IMR-90 (cell line): ENCODE results near the gene TNRC18.

Experiments
- FOS ChIP-seq: fragments of 150-350 bp; IDR thresholded peaks from 2 replicates; pipeline ENCODE4 v1.6.1; 2016; ENCODE audit warnings: low read depth, low read length
- TF ChIP-seq, protein P1 (sequence below): conservative IDR thresholded peaks from 2 replicates; pipeline ENCODE4 v1.5.1; 2012; ENCODE audit warnings: mild to moderate bottlenecking, low read depth, low read length, improper control_type of control experiment

GRCh38 chr7:5315761-5316160 lies 107.9 kb downstream of the TNRC18 start:
- TF ChIP-seq, protein P1, sequence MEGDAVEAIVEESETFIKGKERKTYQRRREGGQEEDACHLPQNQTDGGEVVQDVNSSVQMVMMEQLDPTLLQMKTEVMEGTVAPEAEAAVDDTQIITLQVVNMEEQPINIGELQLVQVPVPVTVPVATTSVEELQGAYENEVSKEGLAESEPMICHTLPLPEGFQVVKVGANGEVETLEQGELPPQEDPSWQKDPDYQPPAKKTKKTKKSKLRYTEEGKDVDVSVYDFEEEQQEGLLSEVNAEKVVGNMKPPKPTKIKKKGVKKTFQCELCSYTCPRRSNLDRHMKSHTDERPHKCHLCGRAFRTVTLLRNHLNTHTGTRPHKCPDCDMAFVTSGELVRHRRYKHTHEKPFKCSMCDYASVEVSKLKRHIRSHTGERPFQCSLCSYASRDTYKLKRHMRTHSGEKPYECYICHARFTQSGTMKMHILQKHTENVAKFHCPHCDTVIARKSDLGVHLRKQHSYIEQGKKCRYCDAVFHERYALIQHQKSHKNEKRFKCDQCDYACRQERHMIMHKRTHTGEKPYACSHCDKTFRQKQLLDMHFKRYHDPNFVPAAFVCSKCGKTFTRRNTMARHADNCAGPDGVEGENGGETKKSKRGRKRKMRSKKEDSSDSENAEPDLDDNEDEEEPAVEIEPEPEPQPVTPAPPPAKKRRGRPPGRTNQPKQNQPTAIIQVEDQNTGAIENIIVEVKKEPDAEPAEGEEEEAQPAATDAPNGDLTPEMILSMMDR: no peak
- no peak for TF ChIP-seq FOS
